ENCODE results near the gene NUP93. TPM values are rescaled to one million over a fixed set of nuclear protein-coding genes. Genes with fewer than 3 reads are reported as not detected.
A peak's percentile ranks its signal among the peaks of the same experiment; 100 is the strongest.

The NUP93 gene
- total and polyA plus RNA-seq, 2 experiments from 2014 or later, result 23.5 to 35.7 TPM

- TF ChIP-seq CTCF (IDR thresholded peaks at IDR 0.05; ENCODE audit: poor library complexity), result no peak
- TF ChIP-seq EZH2phosphoT487 (IDR thresholded peaks at IDR 0.05; ENCODE audit: low read depth, severe bottlenecking, unreplicated experiment), result no peak
- TF ChIP-seq EZH2 (IDR thresholded peaks at IDR 0.05; ENCODE audit: borderline replicate concordance), result no peak
- H3K9me3 ChIP-seq (ENCODE audit: low read depth), result no peaks in the 10 kb centered on the region
- no peak overlapping the region for H3K27ac ChIP-seq
- H3K79me2 ChIP-seq, result peaks cover 5% of the 10 kb centered on the region
- 73% methylated on average over 4 of the region's 4 CpGs for WGBS (ENCODE audit: low lambda C conversion rate, missing lambda C conversion rate)
- no peaks in the 10 kb centered on the region for H3K9me2 ChIP-seq (replicated peaks; ENCODE audit: insufficient read depth)
- H4K20me1 ChIP-seq (ENCODE audit: insufficient read depth, poor library complexity, severe bottlenecking), result no peaks in the 10 kb centered on the region
- no peak overlapping the region for H3K4me2 ChIP-seq
- peaks cover 9% of the 10 kb centered on the region for H3K4me1 ChIP-seq (ENCODE audit: insufficient read depth)
- DNase-seq (ENCODE audit: low spot score), result no peak
- no peaks in the 10 kb centered on the region for H3K27me3 ChIP-seq
- H2AFZ ChIP-seq, result no peak overlapping the region
- H3K36me3 ChIP-seq (replicated peaks; ENCODE audit: insufficient read depth, low read depth), result no peaks in the 10 kb centered on the region
- H3K4me3 ChIP-seq, result no peak overlapping the region
Measured at GRCh38 chr16:56775162-56775561, 45.2 kb downstream of the NUP93 start.

- Histone ChIP-seq H4K20me1 (ENCODE audit: insufficient read depth, poor library complexity, severe bottlenecking) (no peaks in the 10 kb centered on the region), H3K9me3 (ENCODE audit: low read depth) (no peaks in the 10 kb centered on the region), H3K9me2 (replicated peaks; ENCODE audit: insufficient read depth) (no peaks in the 10 kb centered on the region), H3K4me3 (no peak overlapping the region), H3K27ac (peak overlapping the region; percentile 12), H2AFZ (no peak overlapping the region), H3K4me2 (no peak overlapping the region), H3K27me3 (no peaks in the 10 kb centered on the region), H3K4me1 (ENCODE audit: insufficient read depth) (peaks cover 9% of the 10 kb centered on the region), H3K79me2 (peaks cover 5% of the 10 kb centered on the region), H3K36me3 (replicated peaks; ENCODE audit: insufficient read depth, low read depth) (no peaks in the 10 kb centered on the region)
- 52% methylated on average over 1 of the region's 1 CpG for WGBS (ENCODE audit: low lambda C conversion rate, missing lambda C conversion rate)
- TF ChIP-seq EZH2 (IDR thresholded peaks at IDR 0.05; ENCODE audit: borderline replicate concordance) (no peak), EZH2phosphoT487 (IDR thresholded peaks at IDR 0.05; ENCODE audit: low read depth, severe bottlenecking, unreplicated experiment) (no peak), CTCF (IDR thresholded peaks at IDR 0.05; ENCODE audit: poor library complexity) (no peak)
- peak; percentile 28 for DNase-seq (ENCODE audit: low spot score)
Measured at GRCh38 chr16:56776562-56776961, 46.6 kb downstream of the NUP93 start.

- Histone ChIP-seq H3K79me2 (peaks cover 5% of the 10 kb centered on the region), H2AFZ (no peak overlapping the region), H3K4me2 (no peak overlapping the region), H3K4me3 (no peak overlapping the region), H3K27ac (peak overlapping the region; percentile 12), H3K36me3 (replicated peaks; ENCODE audit: insufficient read depth, low read depth) (no peaks in the 10 kb centered on the region), H3K4me1 (ENCODE audit: insufficient read depth) (peaks cover 5% of the 10 kb centered on the region), H3K9me3 (ENCODE audit: low read depth) (no peaks in the 10 kb centered on the region), H3K9me2 (replicated peaks; ENCODE audit: insufficient read depth) (no peaks in the 10 kb centered on the region), H4K20me1 (ENCODE audit: insufficient read depth, poor library complexity, severe bottlenecking) (no peaks in the 10 kb centered on the region), H3K27me3 (no peaks in the 10 kb centered on the region)
- WGBS (ENCODE audit: low lambda C conversion rate, missing lambda C conversion rate), result 64% methylated on average over 5 of the region's 5 CpGs
- DNase-seq (ENCODE audit: low spot score), result no peak
- no peak for TF ChIP-seq CTCF (IDR thresholded peaks at IDR 0.05; ENCODE audit: poor library complexity)
- no peak for TF ChIP-seq EZH2phosphoT487 (IDR thresholded peaks at IDR 0.05; ENCODE audit: low read depth, severe bottlenecking, unreplicated experiment)
- no peak for TF ChIP-seq EZH2 (IDR thresholded peaks at IDR 0.05; ENCODE audit: borderline replicate concordance)
Measured at GRCh38 chr16:56777001-56777400, 47.1 kb downstream of the NUP93 start.

GRCh38 chr16:56777482-56777881 lies 47.6 kb downstream of the NUP93 start:
- H3K79me2 ChIP-seq, result peaks cover 5% of the 10 kb centered on the region
- H3K9me3 ChIP-seq (ENCODE audit: low read depth), result no peaks in the 10 kb centered on the region
- TF ChIP-seq EZH2phosphoT487 (IDR thresholded peaks at IDR 0.05; ENCODE audit: low read depth, severe bottlenecking, unreplicated experiment) (no peak), EZH2 (IDR thresholded peaks at IDR 0.05; ENCODE audit: borderline replicate concordance) (no peak), CTCF (IDR thresholded peaks at IDR 0.05; ENCODE audit: poor library complexity) (no peak)
- WGBS (ENCODE audit: low lambda C conversion rate, missing lambda C conversion rate), result 81% methylated on average over 5 of the region's 5 CpGs
- H3K9me2 ChIP-seq (replicated peaks; ENCODE audit: insufficient read depth), result no peaks in the 10 kb centered on the region
- no peaks in the 10 kb centered on the region for H4K20me1 ChIP-seq (ENCODE audit: insufficient read depth, poor library complexity, severe bottlenecking)
- H3K4me2 ChIP-seq, result no peak overlapping the region
- H3K27ac ChIP-seq, result no peak overlapping the region
- H3K4me1 ChIP-seq (ENCODE audit: insufficient read depth), result peaks cover 5% of the 10 kb centered on the region
- no peaks in the 10 kb centered on the region for H3K36me3 ChIP-seq (replicated peaks; ENCODE audit: insufficient read depth, low read depth)
- H2AFZ ChIP-seq, result no peak overlapping the region
- no peak overlapping the region for H3K4me3 ChIP-seq
- DNase-seq (ENCODE audit: low spot score), result no peak
- H3K27me3 ChIP-seq, result no peaks in the 10 kb centered on the region

Data from hepatocyte (in vitro differentiated cells).